HG02840 (cell line): ENCODE measurements around the gene ZBTB7C.

Source experiments
- ATAC-seq: cut with Tn5 transposase; IDR thresholded peaks from one replicate; pipeline ENCODE4 v1.9.1; 2021; ENCODE audit warnings: mild to moderate bottlenecking, moderate library complexity, moderate number of reproducible peaks; ENCODE audit not compliant: unreplicated experiment, low FRiP score

ZBTB7C gene

DNA sequence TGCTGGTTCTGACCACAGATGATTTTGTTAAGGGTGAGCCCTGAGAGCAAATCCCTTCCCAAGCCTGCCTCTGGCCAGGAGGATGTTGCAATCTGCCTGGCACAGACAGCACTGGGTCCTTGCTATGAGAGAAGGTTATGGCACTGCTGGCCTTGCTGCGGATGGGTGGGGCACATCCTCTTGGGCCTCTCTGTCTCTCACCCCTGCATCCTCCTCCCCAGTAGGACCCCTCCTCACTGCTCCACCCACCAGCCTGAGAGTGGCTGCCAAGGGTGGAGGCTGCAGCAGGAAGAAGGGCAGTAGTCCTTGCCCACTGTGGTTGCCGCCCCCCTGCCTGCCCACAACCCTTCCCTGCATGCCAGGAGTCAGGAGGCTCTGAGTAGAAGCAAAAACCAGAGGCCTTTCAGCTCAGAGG lies 180.9 kb downstream of the ZBTB7C start:
- ATAC-seq = no peak

DNA sequence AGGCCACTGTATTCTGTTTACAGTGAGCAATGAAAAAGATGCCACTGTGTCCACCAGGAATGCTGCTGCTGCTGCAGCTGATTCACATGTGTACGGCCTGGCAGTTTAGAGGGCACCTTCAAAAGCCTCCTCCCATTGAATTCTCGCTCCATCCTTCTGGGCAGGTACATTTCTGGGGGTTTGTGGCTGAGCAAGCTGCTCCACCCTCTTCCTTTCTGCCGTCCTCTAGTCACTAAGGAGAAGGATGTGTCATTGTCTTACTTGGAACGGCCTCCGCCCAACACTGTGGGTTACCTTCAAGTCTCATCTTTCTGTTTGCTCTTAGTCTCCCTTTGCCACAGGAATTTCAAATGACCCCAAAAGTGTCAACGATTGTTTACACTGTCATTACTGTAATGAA lies 182.0 kb downstream of the ZBTB7C start:
- no peak for ATAC-seq

DNA sequence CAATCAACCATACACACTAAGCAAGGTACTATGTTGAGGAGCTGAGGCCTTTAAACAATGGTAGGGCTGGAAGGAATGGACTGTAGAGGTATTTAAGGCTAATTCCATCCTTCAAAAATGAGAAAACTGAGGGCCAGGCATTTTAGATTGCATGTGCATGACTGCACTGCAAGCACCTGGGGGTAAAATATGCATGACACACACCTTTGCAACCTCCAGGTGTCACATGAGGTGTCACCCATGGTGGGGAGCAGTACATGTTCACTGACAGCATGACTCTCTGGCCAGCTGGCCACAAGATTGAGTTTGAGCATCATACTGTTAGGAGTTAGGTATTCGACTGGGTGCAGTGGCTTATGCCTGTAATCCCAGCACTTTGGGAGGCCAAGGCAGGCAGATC lies 182.8 kb downstream of the ZBTB7C start:
- ATAC-seq = no peak

DNA sequence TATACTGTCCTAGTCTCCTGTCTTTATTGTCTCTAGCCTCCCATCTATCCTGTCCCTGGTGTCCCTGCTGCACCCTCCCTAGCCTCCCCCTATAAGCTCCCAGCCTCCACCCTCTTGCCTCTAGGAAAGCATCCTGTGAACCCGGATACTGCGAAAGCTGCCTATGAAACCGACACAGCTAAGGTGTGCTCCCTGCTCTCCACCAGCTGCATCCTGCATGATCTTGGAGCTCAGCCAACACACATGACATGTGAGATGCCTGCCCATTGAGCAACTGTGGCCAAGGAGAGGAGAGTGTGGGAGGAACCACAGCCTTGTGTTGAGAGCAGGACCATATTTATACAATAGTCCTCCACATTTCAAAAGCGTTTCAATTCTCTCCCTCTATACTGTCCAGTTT lies 187.1 kb downstream of the ZBTB7C start:
- ATAC-seq = no peak

DNA sequence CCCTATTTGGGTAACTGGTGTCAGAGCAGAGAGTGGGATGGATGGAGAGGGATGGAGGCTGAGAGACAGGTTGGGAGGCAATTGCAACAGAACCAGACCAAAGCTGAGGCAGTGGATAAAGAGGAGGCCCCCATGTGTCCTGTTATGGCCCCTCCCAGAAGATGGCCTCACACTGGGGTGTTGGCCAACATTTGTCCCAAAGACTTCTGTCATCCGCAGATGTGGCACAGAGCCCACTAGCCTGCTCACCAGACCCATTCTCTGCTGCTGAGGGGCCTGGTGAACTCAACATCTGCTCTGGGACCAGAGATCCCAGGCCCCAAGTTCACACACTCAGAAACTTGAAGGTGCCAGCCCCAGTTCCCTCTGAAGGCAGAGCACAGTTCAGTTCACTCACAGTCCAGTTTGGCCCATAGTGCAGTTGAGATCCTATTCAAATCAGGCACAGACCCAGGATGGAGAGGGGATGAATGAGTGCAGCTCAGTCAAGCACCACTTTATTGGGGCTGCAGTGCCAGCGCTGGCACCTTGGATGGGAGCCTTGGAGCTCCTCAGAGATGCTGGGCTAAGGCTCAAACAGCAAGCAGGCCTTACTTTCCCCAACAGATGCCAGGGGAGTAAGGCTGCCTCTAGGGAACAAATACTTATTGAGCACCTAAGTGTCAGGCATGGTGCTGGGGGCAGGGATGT lies 189.2 kb downstream of the ZBTB7C start:
- ATAC-seq = no peak

DNA sequence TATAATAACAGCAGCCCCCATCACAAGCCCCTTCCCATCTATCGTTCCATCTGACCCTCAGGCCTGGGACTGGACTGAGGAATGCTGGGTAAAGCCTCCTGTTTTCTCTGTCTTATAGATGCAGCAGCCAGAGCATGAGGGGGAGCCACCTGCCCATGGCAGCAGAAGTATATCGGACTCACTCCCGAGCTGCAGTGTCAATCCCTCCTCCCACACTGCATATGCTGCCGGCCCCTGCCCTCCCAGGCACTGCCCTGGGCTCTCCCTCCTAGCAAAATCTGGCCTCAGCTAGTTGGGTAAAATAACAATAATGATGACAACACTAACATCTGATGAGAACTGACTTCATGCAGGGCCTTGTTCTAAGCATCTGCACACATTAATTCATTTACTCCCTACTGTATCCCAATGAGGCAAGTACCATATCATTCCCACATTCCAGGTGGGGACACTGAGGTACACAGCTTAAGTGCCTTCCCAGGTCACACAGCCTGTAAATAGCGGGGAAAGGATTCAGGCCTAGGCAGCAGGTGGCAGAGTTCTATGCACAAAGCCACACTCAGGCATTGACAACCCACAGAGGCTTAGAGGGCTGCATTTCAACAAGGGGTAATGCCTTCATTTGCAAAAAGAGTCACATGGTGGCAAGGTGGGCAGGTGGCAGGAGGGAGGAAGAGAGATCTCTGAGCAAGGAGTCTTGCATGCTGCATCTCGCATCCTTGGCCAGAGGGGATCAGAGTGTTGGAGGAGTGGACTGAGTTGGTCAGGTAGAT lies 190.0 kb downstream of the ZBTB7C start:
- ATAC-seq = no peak

DNA sequence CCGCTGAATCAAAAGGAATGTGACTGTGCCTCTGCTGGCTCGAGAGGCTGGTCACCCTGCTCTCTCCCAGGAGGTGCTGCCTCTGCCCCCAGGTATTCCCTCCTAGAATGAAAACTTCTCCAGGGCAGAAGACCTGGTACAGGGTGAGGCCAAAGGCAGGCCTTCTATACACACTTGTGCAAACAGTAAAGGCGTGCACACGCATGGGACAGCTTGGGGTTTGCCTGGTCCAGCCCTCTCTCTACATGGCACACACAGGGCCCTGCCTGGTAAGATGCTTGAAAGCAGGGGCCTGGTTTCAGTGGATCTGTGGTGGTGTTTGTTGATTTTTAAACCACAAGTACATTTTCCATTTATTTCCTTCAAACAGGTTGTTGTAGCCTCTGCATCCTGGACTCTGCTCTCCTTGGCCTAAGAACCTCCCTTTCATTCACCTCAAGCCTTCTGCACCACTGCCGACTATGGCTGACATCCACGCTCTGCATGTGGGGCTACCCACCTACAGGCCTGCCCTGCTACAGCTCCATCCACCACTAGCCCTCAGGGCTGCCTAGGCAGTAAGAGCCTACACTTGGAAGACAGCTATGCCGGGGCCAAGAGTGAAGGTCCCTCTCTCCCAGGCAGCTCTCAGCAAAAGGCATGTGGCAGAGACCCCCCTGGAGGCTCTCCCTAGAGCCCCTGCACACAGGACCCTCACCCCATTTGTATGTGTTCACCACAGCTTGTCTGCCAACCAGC lies 190.7 kb downstream of the ZBTB7C start:
- no peak for ATAC-seq

DNA sequence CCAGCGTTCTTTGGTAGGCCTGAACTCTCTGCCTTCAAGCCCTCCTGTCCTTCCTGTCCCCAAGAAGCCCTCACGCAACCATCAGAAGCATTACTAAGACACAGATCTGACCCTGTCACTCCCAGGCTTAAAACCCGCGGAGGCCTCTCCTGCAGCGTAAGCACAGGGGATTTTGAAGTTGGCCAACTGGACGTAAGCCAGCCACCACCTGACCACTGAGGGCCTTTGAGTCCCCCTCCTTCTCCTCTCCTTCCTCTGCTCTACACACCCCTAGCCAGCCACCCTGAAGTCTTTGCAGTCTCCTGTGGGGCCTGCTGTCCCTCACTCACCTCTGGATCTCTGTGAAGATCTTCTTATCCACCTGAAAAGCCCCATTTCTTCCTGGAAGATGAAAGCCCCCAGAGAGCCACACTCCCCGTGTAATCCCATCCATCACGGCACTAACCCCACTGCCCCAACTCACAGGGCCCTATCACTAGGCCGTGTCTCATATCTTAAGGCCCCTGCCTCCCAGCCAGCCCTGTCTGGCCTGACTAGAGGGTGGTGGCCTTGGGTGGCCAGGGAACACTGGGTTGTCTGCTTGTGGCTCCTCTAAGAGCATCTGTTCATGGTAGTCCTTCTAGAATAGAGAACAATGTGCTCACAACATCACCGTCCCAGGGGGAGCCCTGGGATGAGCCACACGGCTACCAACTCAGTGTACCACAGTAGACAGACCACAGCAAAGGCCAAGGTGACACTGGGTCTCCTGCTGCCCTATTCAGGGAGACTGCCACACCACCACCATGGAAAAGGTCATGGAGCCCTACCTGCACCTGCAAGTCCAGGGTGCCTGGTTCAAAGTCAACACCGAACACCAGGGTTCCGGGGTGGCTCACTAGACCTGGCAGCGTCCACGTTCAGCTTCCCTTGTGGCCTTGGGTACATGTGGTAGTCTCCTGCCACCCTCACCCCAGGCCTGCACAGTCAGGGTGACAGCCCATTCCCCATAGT lies 191.6 kb downstream of the ZBTB7C start:
- no peak for ATAC-seq

DNA sequence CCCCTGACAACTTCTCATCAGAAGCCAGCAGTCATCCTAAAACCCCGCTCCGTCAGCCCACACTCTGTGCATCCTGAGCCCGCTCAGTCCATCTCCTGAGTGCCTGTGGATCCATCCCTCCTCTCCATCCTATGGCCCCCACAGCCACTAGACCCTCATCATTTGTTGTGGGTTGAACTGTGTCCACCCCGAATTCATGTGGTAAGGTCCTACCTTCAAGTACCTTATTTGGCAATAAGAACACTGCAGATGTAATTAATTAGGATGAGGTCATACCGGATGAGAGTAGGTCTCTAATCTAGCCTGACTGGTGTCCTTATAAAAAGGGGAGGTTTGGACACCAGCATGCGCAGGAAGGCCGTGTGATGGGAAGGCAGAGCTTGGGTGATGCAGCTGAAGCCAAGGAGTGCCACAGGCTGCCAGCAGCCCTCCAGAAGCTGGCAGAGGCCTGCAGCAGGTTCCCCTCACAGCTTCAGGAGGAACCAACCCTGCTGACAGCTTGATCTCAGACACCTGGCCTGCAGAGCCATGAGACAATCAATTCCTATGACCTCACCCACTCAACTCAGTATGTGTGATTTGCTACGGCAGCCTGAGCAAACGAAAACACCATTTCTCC lies 192.4 kb downstream of the ZBTB7C start:
- ATAC-seq = no peak

DNA sequence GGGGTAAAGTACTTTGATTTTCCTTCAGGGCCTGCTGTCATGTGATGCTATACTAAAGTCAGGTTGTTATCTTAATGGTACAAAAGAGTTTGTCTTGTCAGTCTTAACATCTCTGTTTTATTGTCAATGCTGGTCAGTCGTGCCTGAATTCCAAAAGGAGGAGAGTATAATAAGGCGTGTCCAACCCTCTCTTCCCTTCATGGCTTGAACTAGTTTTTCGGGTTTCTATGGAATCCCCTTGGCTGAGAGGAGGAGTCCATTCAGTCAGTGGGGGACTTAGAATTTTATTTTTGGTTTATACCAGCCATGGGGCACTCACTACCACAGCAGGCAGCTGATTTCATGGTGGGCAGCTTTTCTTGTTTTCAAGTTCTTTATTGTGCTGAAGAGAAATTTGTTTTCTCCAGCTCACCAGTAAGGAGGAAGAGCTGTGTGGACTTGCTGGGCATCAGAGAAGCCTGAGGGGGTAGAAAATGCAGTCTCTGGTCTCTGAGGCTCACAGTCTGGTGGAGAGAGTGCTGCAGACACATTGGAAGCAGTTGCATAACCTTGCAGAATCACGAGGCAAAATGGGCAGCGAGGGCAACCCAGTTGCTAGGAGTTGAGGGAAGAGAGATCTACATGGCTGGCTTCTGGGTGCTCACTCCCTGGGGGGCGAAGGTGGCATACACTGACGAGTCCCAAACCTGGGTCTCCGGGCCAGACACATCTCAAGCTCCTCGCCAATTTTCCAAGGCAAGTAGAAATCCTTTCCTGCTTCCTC lies 193.1 kb downstream of the ZBTB7C start:
- no peak for ATAC-seq

DNA sequence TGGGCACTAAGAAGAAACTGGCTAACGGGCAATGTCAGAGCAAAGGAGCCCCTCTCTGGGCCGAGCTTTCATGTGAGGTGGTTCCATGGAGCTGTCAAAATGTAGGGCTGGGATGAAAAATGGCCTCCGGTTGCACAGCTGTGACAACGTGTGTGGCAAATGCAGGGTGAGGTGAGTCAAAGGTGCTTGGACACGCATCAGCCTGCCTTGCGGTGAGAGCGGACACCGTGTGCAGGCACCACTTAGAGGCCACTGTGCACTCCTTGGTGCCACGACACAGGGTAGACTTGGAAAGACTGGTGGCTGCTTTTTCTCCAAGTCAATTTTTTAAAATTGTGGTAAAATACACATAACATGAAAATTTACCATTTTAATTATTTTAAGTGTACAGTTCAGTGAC lies 195.4 kb downstream of the ZBTB7C start:
- no peak for ATAC-seq

DNA sequence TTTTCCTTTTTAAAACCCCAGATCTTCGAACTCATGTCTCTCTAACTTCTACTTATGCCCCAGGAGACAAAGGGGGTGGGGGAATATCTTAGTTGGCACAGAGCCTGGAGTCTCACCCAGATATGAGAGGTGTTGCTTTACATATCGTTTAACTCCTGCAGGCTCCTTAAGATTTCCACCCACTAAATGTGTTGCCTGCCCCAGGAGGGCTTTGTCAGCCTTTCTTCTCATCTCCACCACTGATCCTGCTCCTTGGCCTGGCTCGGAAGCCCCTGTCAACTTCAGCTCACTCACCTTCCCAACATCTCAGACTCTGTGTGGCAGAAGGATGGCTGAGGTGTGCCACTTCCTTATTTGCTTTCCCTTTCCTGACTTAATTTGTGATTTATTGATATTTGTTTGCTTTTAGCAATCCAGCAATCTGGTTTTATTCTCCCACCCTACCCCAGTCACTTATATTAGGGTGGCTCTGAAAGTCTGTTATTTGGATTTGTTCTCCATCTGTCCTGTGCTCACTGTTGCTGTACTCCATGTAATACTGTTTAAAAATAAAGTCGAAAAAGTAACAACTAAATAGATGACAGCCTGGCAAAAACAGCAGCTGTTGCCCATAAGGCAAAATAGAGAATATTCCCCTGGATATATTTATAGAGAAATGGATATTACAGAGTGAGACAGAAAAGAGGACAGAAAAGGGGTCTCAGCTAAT lies 200.6 kb downstream of the ZBTB7C start:
- no peak for ATAC-seq

DNA sequence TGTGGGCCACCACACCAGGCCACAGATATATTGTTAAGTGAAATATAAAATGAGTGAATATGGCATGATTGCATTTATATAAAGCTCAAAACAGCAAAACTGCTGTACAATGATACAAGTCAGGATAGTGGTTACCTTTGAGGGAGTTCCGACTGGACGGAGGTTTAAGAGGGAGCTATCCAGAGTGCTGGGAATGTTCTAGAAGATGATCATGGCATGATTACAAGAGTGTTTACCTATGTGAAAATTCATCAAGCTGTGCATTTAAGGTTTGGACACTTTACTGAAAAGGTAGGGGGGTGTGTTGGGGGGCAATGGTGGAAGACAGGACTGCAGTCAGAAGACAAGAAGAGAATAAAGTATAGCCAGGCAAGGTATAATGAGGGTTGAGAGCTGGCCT lies 201.4 kb downstream of the ZBTB7C start:
- ATAC-seq = no peak

DNA sequence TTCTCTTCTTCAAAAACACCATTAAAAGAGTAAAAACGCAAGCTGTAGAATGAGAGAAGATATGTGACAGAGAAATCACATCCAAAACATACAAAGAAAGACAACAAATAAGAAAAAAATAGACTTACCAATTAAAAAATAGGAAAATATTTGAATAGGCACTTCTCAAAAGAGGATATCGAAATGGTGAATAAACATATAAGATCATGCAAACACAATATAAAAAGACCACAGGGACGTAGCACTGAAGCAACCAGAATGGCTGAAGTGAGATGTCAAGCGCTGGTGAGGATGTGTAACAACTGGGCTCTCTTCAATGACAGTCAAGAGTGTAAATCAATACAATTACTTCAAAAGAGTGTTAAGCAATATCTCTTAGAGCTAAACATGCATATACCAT lies 202.3 kb downstream of the ZBTB7C start:
- ATAC-seq = no peak

DNA sequence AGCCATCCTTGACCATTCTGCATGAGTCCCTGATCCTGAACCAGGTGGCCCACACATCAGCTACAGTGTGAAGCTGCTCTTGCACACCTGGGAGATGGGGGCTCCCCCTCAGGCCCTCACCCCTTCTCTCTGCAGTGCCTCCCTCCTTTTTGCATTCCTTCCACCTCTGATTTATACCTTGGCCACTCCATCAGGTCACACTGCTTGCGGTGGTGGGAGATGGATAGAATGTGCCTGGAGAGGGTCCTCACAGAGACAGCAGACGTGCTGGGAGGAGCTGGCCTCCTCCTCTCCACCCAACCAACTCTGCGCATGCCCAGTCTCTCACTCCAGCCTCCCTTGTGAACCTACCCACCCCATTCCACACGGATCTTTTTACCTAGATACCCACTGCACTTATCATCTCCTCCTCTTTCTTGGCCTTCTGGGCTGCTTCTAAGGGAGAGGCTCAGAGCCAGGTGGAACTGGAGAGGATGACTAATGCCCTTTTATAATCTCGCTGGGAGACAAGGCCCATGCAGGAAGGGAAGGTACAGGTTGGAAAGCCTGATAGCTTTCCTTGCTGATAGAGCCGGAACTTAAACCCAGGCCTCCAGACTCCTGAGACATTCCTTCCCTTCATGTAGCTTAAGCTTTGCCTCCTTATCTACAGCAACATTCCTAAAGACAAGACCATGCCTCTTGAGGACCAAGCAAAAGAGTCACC lies 205.1 kb downstream of the ZBTB7C start:
- ATAC-seq = no peak

DNA sequence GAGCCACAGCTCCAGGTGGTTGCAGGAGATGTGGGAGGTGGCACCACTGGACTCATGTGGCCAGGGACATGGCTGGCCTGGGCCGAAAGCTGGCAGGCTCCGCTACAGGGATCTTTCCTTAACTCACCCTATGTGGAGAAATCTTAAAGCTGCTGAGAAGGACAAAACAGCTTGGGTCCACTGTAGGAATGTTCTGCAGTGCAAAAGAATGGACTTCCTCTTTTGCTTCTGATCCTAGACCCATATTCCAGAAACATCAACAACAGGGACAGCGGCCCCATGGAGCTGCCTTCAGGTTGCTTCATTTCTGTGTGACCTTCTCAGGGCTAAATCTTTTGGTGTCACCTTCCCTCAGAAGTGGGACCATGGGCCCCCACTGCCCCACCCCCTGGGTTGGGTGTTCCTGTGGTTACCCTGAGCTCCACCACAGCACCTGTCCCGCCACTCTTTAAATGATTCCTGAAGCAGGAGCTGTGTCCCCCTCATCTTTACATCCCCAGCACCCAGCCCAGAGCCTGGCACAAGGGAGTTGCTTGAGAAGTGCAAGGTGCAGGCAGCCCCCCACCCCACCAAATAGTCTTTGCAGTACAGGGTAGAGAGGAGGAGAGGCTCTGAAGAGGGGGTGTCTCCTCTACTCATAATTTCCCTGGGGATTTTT lies 205.8 kb downstream of the ZBTB7C start:
- no peak for ATAC-seq
